Measurements from ENCODE around the gene LYPD6B.

LYPD6B gene

GRCh38 chr2:149188291-149188690, 149.8 kb downstream of the LYPD6B start:
- Histone ChIP-seq H3K4me2 (ENCODE audit: low read length) (no peak overlapping the region), H3K4me3 (ENCODE audit: low read depth, low read length, poor library complexity, severe bottlenecking) (no peak overlapping the region), H2AFZ (ENCODE audit: low read length) (no peak overlapping the region), H4K20me1 (ENCODE audit: insufficient read depth, low read length) (no peaks in the 10 kb centered on the region), H3K27me3 (ENCODE audit: insufficient read depth, low read length) (no peaks in the 10 kb centered on the region), H3K9me2 (ENCODE audit: low read depth, low read length) (no peaks in the 10 kb centered on the region), H3K27ac (ENCODE audit: low read depth, low read length, poor library complexity, severe bottlenecking) (no peak overlapping the region), H3K36me3 (ENCODE audit: insufficient read depth, low read length) (no peaks in the 10 kb centered on the region), H3K4me1 (ENCODE audit: insufficient read depth, low read length, severe bottlenecking) (no peaks in the 10 kb centered on the region), H3K9me3 (ENCODE audit: low read length) (no peaks in the 10 kb centered on the region), H3K9ac (ENCODE audit: low read length) (no peak overlapping the region), H3F3A (ENCODE audit: insufficient read depth, low read length) (no peaks in the 10 kb centered on the region), H3K79me2 (ENCODE audit: insufficient read depth, low read length) (no peaks in the 10 kb centered on the region)
- TF ChIP-seq CTCF (IDR thresholded peaks at IDR 0.05; ENCODE audit: low read length) (no peak), EZH2 (IDR thresholded peaks at IDR 0.05; ENCODE audit: borderline replicate concordance, low read length) (no peak)

DNA sequence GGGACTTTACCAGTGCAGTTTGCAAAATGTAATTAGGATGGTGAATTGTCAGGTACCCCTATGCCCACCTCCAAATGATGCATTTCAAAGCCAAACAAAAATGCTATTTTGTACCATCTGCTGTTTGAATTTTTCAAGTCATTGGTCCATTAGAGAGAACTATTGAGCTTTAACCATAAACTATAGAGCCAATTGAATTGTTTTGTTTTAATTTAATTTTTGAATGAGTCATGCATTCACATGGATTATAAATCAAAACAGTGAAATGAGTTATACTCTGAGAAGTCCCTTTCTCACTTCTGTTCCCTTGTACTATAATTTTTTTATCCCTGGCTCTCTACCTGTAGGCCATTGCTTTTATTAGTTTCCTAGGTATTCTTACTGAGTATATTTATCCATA, 151.3 kb downstream of the LYPD6B start:
- no peak overlapping the region for H3K9ac ChIP-seq (ENCODE audit: low read length)
- TF ChIP-seq EZH2 (IDR thresholded peaks at IDR 0.05; ENCODE audit: borderline replicate concordance, low read length) = no peak
- no peak for TF ChIP-seq CTCF (IDR thresholded peaks at IDR 0.05; ENCODE audit: low read length)

DNA sequence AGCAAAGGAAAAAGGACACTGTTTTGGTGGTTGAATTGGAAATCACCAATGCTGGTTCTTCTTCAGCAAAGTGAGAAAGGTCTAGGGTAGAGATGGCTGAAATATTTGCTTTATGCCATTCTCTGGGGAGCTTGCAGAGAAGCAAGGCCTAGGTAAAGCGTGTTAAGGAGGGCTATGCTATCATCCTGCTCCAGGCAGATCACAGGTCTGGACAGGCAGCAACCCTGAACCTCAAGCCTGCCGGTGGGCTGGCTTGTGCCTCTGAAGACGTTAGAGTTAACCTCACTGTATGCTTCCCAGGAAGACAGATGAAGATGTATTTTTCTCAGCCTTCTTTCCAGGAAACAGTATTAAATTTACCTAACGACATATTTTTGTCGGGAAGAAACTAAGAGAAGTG, 153.4 kb downstream of the LYPD6B start:
- no peaks in the 10 kb centered on the region for H3K36me3 ChIP-seq (ENCODE audit: insufficient read depth, low read length)

More for the DNA sequence above, 151.3 kb downstream of the LYPD6B start:
- no peaks in the 10 kb centered on the region for H3K79me2 ChIP-seq (ENCODE audit: insufficient read depth, low read length)
- no peaks in the 10 kb centered on the region for H3K9me2 ChIP-seq (ENCODE audit: low read depth, low read length)
- no peaks in the 10 kb centered on the region for H3F3A ChIP-seq (ENCODE audit: insufficient read depth, low read length)
- no peak overlapping the region for H3K27ac ChIP-seq (ENCODE audit: low read depth, low read length, poor library complexity, severe bottlenecking)
- H4K20me1 ChIP-seq (ENCODE audit: insufficient read depth, low read length) = no peaks in the 10 kb centered on the region
- H3K36me3 ChIP-seq (ENCODE audit: insufficient read depth, low read length) = no peaks in the 10 kb centered on the region
- H2AFZ ChIP-seq (ENCODE audit: low read length) = no peak overlapping the region
- H3K27me3 ChIP-seq (ENCODE audit: insufficient read depth, low read length) = no peaks in the 10 kb centered on the region
- no peak overlapping the region for H3K4me2 ChIP-seq (ENCODE audit: low read length)
- no peaks in the 10 kb centered on the region for H3K9me3 ChIP-seq (ENCODE audit: low read length)
- no peak overlapping the region for H3K4me3 ChIP-seq (ENCODE audit: low read depth, low read length, poor library complexity, severe bottlenecking)
- H3K4me1 ChIP-seq (ENCODE audit: insufficient read depth, low read length, severe bottlenecking) = no peaks in the 10 kb centered on the region

More for the DNA sequence above, 153.4 kb downstream of the LYPD6B start:
- no peak for TF ChIP-seq CTCF (IDR thresholded peaks at IDR 0.05; ENCODE audit: low read length)
- no peak for TF ChIP-seq EZH2 (IDR thresholded peaks at IDR 0.05; ENCODE audit: borderline replicate concordance, low read length)
- H3K79me2 ChIP-seq (ENCODE audit: insufficient read depth, low read length) = no peaks in the 10 kb centered on the region
- no peak overlapping the region for H3K4me3 ChIP-seq (ENCODE audit: low read depth, low read length, poor library complexity, severe bottlenecking)
- H3K9me3 ChIP-seq (ENCODE audit: low read length) = no peaks in the 10 kb centered on the region
- H3K27ac ChIP-seq (ENCODE audit: low read depth, low read length, poor library complexity, severe bottlenecking) = no peak overlapping the region
- no peak overlapping the region for H3K4me2 ChIP-seq (ENCODE audit: low read length)
- H3F3A ChIP-seq (ENCODE audit: insufficient read depth, low read length) = no peaks in the 10 kb centered on the region
- no peak overlapping the region for H2AFZ ChIP-seq (ENCODE audit: low read length)
- H3K4me1 ChIP-seq (ENCODE audit: insufficient read depth, low read length, severe bottlenecking) = no peaks in the 10 kb centered on the region
- H4K20me1 ChIP-seq (ENCODE audit: insufficient read depth, low read length) = no peaks in the 10 kb centered on the region
- H3K9me2 ChIP-seq (ENCODE audit: low read depth, low read length) = no peaks in the 10 kb centered on the region
- H3K9ac ChIP-seq (ENCODE audit: low read length) = no peak overlapping the region
- no peaks in the 10 kb centered on the region for H3K27me3 ChIP-seq (ENCODE audit: insufficient read depth, low read length)

Data from OCI-LY1 (cell line).